Fibroblast of lung (primary cell): ENCODE measurements around the gene PTPRZ1. TPM values are rescaled to one million over a fixed set of nuclear protein-coding genes. Genes with fewer than 3 reads are reported as not detected.

ENCODE experiments used
- DNase-seq, 2 donors: peaks; one replicate each; pipeline versions ENCODE4 v3.0.0 to v3.0.0-alpha.2; 2010; ENCODE audit warnings: low read depth in 2 of 2
- H2AFZ ChIP-seq: 2 replicates; pipeline ENCODE4 v1.5.1; 2012; ENCODE audit warnings: low read length, control low read depth, inconsistent platforms
- H3K27ac ChIP-seq: 2 replicates; pipeline ENCODE4 v1.5.1; 2011; ENCODE audit warnings: low read length, control low read depth; ENCODE audit not compliant: insufficient read depth
- H3K27me3 ChIP-seq: 2 replicates; pipeline ENCODE4 v1.5.1; 2011; ENCODE audit warnings: mild to moderate bottlenecking, low read length; ENCODE audit not compliant: control insufficient read depth, insufficient read depth
- H3K36me3 ChIP-seq: 2 replicates; pipeline ENCODE4 v1.5.1; 2011; ENCODE audit warnings: low read length; ENCODE audit not compliant: control insufficient read depth, insufficient read depth
- H3K4me1 ChIP-seq: 2 replicates; pipeline ENCODE4 v1.5.1; 2011; ENCODE audit warnings: low read length; ENCODE audit not compliant: control insufficient read depth, insufficient read depth; ENCODE audit errors: extremely low read depth
- H3K4me2 ChIP-seq: 2 replicates; pipeline ENCODE4 v1.5.1; 2011; ENCODE audit warnings: low read length, control low read depth; ENCODE audit not compliant: insufficient read depth; ENCODE audit errors: extremely low read depth
- H3K4me3 ChIP-seq, 4 experiments: fragments of 200-600 bp in 1 of 4; sonication (generic) in 1 of 4; replicated peaks in 1 of 4; 2 replicates each; pipeline ENCODE4 v1.5.1; 2011 to 2016; ENCODE audit warnings: low read length in 4 of 4, low read depth in 3 of 4, mild to moderate bottlenecking in 3 of 4, control low read depth in 2 of 4, inconsistent platforms in 1 of 4, mixed read lengths in 1 of 4; ENCODE audit not compliant: insufficient read depth in 1 of 4; ENCODE audit errors: control extremely low read depth in 1 of 4
- H3K79me2 ChIP-seq: 2 replicates; pipeline ENCODE4 v1.5.1; 2012; ENCODE audit warnings: mild to moderate bottlenecking, low read length, inconsistent platforms; ENCODE audit not compliant: control insufficient read depth, insufficient read depth
- H3K9ac ChIP-seq: 2 replicates; pipeline ENCODE4 v1.5.1; 2011; ENCODE audit warnings: mild to moderate bottlenecking, low read length, control low read depth; ENCODE audit not compliant: insufficient read depth
- H3K9me3 ChIP-seq: 2 replicates; pipeline ENCODE4 v1.5.1; 2012; ENCODE audit warnings: low read depth, low read length; ENCODE audit not compliant: control insufficient read depth, insufficient read depth
- H4K20me1 ChIP-seq: 2 replicates; pipeline ENCODE4 v1.5.1; 2011; ENCODE audit warnings: low read length; ENCODE audit not compliant: control insufficient read depth, insufficient read depth; ENCODE audit errors: extremely low read depth
- EZH2 ChIP-seq: IDR thresholded peaks from 2 replicates; pipeline ENCODE4 v1.5.1; 2012; ENCODE audit warnings: low read length, control low read depth, mild to moderate bottlenecking; ENCODE audit errors: missing control alignments
- polyA plus RNA-seq, 2 donors: library from polyadenylated mRNA; depleted of rRNA in 1 of 2; stranded (reverse) in 1 of 2; unstranded in 1 of 2; fragments of >200 nt; gene quantifications; 2 replicates each; pipeline ENCODE4 v1.2.1, GENCODE V29; 2011 to 2012; ENCODE audit warnings: missing spikeins in 1 of 2
- total RNA-seq: library from RNA; depleted of rRNA; stranded (reverse); fragments of >200 nt; gene quantifications from 2 replicates; pipeline ENCODE4 v1.2.1, GENCODE V29; 2014
- TF ChIP-seq, protein P1 (sequence below), 2 donors: IDR thresholded peaks in 1 of 2; conservative IDR thresholded peaks in 1 of 2; 1 replicate in 1 of 2; 2 replicates in 1 of 2; pipeline ENCODE4 v1.5.1; 2011 to 2012; ENCODE audit warnings: low read length in 2 of 2, control low read depth in 1 of 2, inconsistent platforms in 1 of 2, low read depth in 1 of 2, mild to moderate bottlenecking in 1 of 2

PTPRZ1 gene
- total and polyA plus RNA-seq, 2 donors (not counting 1 experiment from before 2014, with no cell fraction given): 0.09 TPM; not detected in 1

DNA sequence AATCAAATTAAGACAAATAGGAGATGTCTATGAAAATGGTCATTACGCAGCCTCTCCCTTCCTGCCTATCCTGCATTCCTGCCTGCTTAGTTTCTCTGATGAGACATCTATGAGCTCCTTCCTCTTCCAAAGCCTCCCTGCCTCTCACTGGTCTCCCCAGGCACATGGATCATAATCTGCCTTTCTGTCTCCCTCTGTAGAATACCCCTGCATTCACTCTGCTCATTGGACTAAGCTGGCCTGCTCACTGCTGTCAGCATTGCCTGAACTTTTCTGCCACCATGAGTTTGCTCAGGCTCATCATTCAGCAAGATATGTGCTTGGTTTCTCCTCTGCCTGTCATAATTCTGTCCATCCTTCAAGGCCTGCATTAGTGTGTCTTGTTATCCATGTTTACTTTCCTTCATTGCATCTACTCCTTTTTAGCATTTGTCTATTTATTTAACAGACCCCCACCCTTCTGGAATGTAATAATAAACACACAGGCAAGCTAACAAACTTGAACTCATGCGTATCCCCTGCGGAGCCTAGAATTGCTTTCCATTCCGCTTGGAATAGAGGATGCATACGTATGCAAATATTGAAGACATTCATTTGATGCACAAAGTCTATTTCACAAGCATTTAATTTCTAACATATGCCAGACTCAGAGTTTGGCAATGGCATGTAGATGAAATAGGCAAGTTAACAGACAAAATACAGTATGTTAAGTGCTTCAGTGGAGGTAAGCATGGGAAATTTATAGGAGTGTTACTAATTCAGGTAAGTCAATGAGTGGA lies 88.3 kb downstream of the PTPRZ1 start:
- Histone ChIP-seq H3K4me3 (no peak overlapping the region), H2AFZ (peak overlapping the region; percentile 15), H3K79me2 (no peaks in the 10 kb centered on the region), H3K4me2 (no peak overlapping the region), H4K20me1 (no peaks in the 10 kb centered on the region), H3K9ac (no peak overlapping the region), H3K27ac (no peak overlapping the region), H3K9me3 (no peaks in the 10 kb centered on the region), H3K4me1 (no peaks in the 10 kb centered on the region), H3K36me3 (no peaks in the 10 kb centered on the region), H3K27me3 (no peaks in the 10 kb centered on the region)
- peak; percentile 37 to 91 for DNase-seq
- TF ChIP-seq EZH2: no peak
- TF ChIP-seq, protein P1, sequence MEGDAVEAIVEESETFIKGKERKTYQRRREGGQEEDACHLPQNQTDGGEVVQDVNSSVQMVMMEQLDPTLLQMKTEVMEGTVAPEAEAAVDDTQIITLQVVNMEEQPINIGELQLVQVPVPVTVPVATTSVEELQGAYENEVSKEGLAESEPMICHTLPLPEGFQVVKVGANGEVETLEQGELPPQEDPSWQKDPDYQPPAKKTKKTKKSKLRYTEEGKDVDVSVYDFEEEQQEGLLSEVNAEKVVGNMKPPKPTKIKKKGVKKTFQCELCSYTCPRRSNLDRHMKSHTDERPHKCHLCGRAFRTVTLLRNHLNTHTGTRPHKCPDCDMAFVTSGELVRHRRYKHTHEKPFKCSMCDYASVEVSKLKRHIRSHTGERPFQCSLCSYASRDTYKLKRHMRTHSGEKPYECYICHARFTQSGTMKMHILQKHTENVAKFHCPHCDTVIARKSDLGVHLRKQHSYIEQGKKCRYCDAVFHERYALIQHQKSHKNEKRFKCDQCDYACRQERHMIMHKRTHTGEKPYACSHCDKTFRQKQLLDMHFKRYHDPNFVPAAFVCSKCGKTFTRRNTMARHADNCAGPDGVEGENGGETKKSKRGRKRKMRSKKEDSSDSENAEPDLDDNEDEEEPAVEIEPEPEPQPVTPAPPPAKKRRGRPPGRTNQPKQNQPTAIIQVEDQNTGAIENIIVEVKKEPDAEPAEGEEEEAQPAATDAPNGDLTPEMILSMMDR (conservative IDR thresholded peaks at IDR 0.05 in 1 of 2, IDR thresholded peaks at IDR 0.05 in 1 of 2; ENCODE audit: low read depth in 1 of 2, low read length in 2 of 2): no peak

DNA sequence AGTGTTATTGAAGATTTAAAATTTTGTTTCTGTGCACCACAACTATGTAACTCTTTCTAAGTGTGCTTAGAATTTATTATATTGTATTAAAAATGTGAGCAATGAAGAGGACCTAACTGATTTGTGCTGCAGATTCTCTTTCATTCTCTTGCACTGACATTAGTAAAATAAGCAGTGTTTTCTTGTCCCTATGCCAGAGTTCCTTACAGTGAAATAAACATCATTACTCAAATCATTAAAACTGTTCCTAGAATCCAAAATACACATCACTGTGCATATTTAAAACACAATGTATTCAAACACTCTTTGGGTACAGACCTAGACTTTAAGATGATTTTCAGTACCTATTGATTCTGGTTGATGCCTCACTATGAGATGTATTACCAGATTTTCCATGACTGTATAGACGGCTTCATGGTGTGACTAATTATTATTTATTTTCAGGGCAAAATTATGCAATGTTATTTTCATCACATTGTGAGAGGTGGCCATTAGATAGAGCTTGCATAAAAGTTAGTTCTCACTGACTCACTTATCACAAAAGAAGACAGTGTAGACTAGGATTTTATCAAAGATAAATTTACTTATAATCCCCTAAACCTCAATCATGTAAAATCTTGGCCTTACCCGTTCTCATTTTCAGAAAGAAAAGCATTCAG lies 93.4 kb downstream of the PTPRZ1 start:
- H3K9ac ChIP-seq: no peak overlapping the region
- no peak overlapping the region for H3K4me3 ChIP-seq
- DNase-seq: peak in 1 of 2 donors; percentile 20
- no peaks in the 10 kb centered on the region for H3K79me2 ChIP-seq
- no peak overlapping the region for H3K4me2 ChIP-seq
- no peaks in the 10 kb centered on the region for H3K27me3 ChIP-seq
- no peak for TF ChIP-seq EZH2
- TF ChIP-seq, protein P1 (conservative IDR thresholded peaks at IDR 0.05 in 1 of 2, IDR thresholded peaks at IDR 0.05 in 1 of 2; ENCODE audit: low read depth in 1 of 2, low read length in 2 of 2): no peak
- no peaks in the 10 kb centered on the region for H4K20me1 ChIP-seq
- no peak overlapping the region for H3K27ac ChIP-seq
- H3K9me3 ChIP-seq: no peaks in the 10 kb centered on the region
- H3K36me3 ChIP-seq: no peaks in the 10 kb centered on the region
- H2AFZ ChIP-seq: no peak overlapping the region
- no peaks in the 10 kb centered on the region for H3K4me1 ChIP-seq

DNA sequence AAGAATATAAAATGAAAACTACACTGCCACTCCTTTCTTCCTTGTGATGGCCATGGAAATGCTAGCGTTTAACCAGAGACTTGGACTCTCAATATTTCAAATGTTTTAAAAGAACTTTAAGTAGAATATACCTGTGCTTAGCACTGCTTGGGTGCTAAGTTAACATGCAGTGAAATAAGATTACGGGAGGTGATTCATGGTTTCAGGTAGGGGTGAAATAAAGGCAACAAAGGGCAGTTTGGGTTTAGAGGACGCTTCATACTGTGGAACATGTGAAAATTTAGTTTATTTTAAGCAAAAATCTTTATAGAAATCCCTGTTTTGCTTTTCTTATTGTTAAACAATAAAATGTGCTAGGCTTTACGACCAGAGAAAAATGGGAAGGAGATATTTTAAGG lies 94.0 kb downstream of the PTPRZ1 start:
- Histone ChIP-seq H3K4me2 (no peak overlapping the region), H3K27ac (no peak overlapping the region), H3K9me3 (no peaks in the 10 kb centered on the region), H3K79me2 (no peaks in the 10 kb centered on the region), H2AFZ (no peak overlapping the region), H3K27me3 (no peaks in the 10 kb centered on the region), H3K9ac (no peak overlapping the region), H3K4me3 (no peak overlapping the region), H4K20me1 (no peaks in the 10 kb centered on the region), H3K4me1 (no peaks in the 10 kb centered on the region), H3K36me3 (no peaks in the 10 kb centered on the region)
- DNase-seq: no peak
- TF ChIP-seq, protein P1 (conservative IDR thresholded peaks at IDR 0.05 in 1 of 2, IDR thresholded peaks at IDR 0.05 in 1 of 2; ENCODE audit: low read depth in 1 of 2, low read length in 2 of 2): no peak
- no peak for TF ChIP-seq EZH2
